Measurements from ENCODE around the gene TSPAN14.

- TF ChIP-seq EP300 (IDR thresholded peaks at IDR 0.05; ENCODE audit: low read depth): no peak
- TF ChIP-seq CTCF (IDR thresholded peaks at IDR 0.05): no peak
- no peak for TF ChIP-seq POLR2A (IDR thresholded peaks at IDR 0.05)
Observed at GRCh38 chr10:80489371-80490112, 35.4 kb downstream of the TSPAN14 start.
